T-cell (primary cell): ENCODE measurements around the gene CILP. TPM values are rescaled to one million over a fixed set of nuclear protein-coding genes. Genes with fewer than 3 reads are reported as not detected.

Experiments used
- ATAC-seq, 4 experiments: fragments of 200-7000 bp in 3 of 4; fragments of 150-1000 bp in 1 of 4; cut with Tn5 transposase; replicated peaks in 1 of 4; 1 replicate in 3 of 4; 2 replicates in 1 of 4; pipeline ENCODE4 v1.10.0; 2021; ENCODE audit warnings: moderate library complexity in 3 of 4, mild to moderate bottlenecking in 2 of 4, moderate number of reproducible peaks in 1 of 4
- CTCF ChIA-PET, 2 donors: fragments of 300-600 bp; sonication (Branson Sonifier 250); formaldehyde crosslinking; loops; one replicate each; lab custom pipeline; 2022; ENCODE audit warnings: antibody characterized with exemption in 2 of 2; lab: Charles Lee
- POLR2A ChIA-PET, 2 donors: fragments of 300-600 bp; sonication (Branson Sonifier 250); formaldehyde crosslinking; loops; one replicate each; lab custom pipeline; 2022; ENCODE audit warnings: antibody characterized with exemption in 2 of 2; lab: Charles Lee
- DNase-seq, 35 experiments: peaks; one replicate each; pipeline versions ENCODE4 v3.0.0 to v3.0.0-alpha.2; 2013 to 2023
- H3K27ac ChIP-seq: one replicate; pipeline ENCODE4 v1.5.1; 2013; ENCODE audit warnings: low read length
- H3K27me3 ChIP-seq, 2 experiments: replicated peaks in 1 of 2; 1 replicate in 1 of 2; 2 replicates in 1 of 2; pipeline versions ENCODE4 v1.6.1 to v1.7.0; 2013; ENCODE audit warnings: low read length in 1 of 2, mixed read lengths in 1 of 2; ENCODE audit not compliant: control insufficient read depth in 2 of 2, insufficient read depth in 2 of 2; ENCODE audit errors: extremely low read depth in 1 of 2
- H3K36me3 ChIP-seq, 2 donors: 1 replicate in 1 of 2; 2 replicates in 1 of 2; pipeline versions ENCODE4 v1.6.1 to v1.7.0; 2013; ENCODE audit warnings: low read length in 1 of 2; ENCODE audit not compliant: control insufficient read depth in 2 of 2, insufficient read depth in 1 of 2; ENCODE audit errors: extremely low read depth in 1 of 2
- H3K4me1 ChIP-seq, 2 experiments: 1 replicate in 1 of 2; 2 replicates in 1 of 2; pipeline versions ENCODE4 v1.6.1 to v1.7.0; 2013; ENCODE audit warnings: low read length in 2 of 2, mixed read lengths in 1 of 2; ENCODE audit not compliant: insufficient read depth in 2 of 2, control insufficient read depth in 1 of 2; ENCODE audit errors: extremely low read depth in 1 of 2
- H3K4me3 ChIP-seq, 2 donors: 1 replicate in 1 of 2; 2 replicates in 1 of 2; pipeline versions ENCODE4 v1.5.1 to v1.7.0; 2013; ENCODE audit warnings: mild to moderate bottlenecking in 2 of 2, low read length in 1 of 2, moderate library complexity in 1 of 2; ENCODE audit not compliant: control insufficient read depth in 1 of 2; ENCODE audit errors: extremely low read depth in 1 of 2
- H3K9me3 ChIP-seq: 2 replicates; pipeline ENCODE4 v1.7.0; 2013
- H3K27ac Mint-ChIP-seq, 2 donors: one replicate each; pipeline ENCODE4 v1.8.0; 2020 to 2021; ENCODE audit warnings: mild to moderate bottlenecking in 2 of 2, mixed read lengths in 2 of 2
- H3K27me3 Mint-ChIP-seq, 2 donors: one replicate each; pipeline ENCODE4 v1.8.0; 2021 to 2022; ENCODE audit warnings: mixed read lengths in 2 of 2
- H3K36me3 Mint-ChIP-seq: one replicate; pipeline ENCODE4 v1.8.0; 2021; ENCODE audit warnings: mixed read lengths
- H3K4me1 Mint-ChIP-seq, 3 donors: one replicate each; pipeline ENCODE4 v1.8.0; 2020 to 2022; ENCODE audit warnings: mixed read lengths in 3 of 3, mild to moderate bottlenecking in 1 of 3
- H3K4me3 Mint-ChIP-seq, 3 donors: one replicate each; pipeline ENCODE4 v1.8.0; 2020 to 2022; ENCODE audit warnings: mild to moderate bottlenecking in 3 of 3, mixed read lengths in 3 of 3, moderate library complexity in 3 of 3
- H3K9me3 Mint-ChIP-seq, 3 donors: one replicate each; pipeline ENCODE4 v1.8.0; 2020 to 2022; ENCODE audit warnings: mixed read lengths in 3 of 3
- WGBS: methylation state at CpG from one replicate; pipeline ENCODE4 v1.1.5; 2013; ENCODE audit warnings: missing lambda C conversion rate; ENCODE audit not compliant: insufficient coverage; 5-methylcytosine and 5-hydroxymethylcytosine counted together
- total RNA-seq, 35 experiments: library from RNA in 6 of 35; stranded (reverse) in 6 of 35; fragments of 120-200 nt in 1 of 35; gene quantifications; one replicate each; pipeline versions ENCODE4 v1.2.1 to v1.2.4 and lab custom pipeline; 2013 to 2026

CILP gene
- total RNA-seq, 5 donors from 2014 or later (not counting 1 experiment from before 2014, with no cell fraction given): 0.16 to 0.67 (median 0.36) TPM

- H3K9me3 Mint-ChIP-seq: no peaks in the 10 kb centered on the region
- no peak for ATAC-seq
- CTCF ChIA-PET: no interaction called here
These were observed 14.9 kb upstream of the CILP start for GRCh38 chr15:65226221-65226620.

DNA sequence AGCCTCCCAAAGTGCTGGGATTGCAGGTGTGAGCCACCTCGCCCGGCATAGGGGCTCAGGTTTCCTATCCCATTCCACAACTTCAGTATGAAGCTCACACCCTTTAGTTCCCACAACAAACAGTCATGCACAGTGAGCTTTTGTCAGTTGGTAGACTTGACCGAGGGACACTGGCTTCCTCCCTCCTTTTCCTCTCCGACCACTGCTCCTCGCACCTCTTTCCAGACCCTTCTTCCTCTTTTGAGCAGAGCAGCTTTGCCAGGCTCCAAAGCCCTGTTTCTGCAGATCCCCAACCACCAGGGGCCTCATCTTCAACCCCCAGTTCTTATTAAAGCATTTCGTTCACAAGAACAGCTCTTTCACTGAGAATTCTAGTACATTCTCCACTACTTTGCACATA lies 12.7 kb upstream of the CILP start:
- H3K4me1 Mint-ChIP-seq: no peaks in the 10 kb centered on the region
- H3K9me3 ChIP-seq: no peaks in the 10 kb centered on the region
- H3K27ac Mint-ChIP-seq: no peak overlapping the region
- peaks cover 0 to 10% of the 10 kb centered on the region in 2 experiments for H3K27me3 ChIP-seq
- DNase-seq: no peak
- no peaks in the 10 kb centered on the region for H3K36me3 ChIP-seq
- H3K4me3 ChIP-seq: no peak overlapping the region
- H3K4me3 Mint-ChIP-seq: no peak overlapping the region
- no peaks in the 10 kb centered on the region for H3K36me3 Mint-ChIP-seq
- H3K27me3 Mint-ChIP-seq: no peaks in the 10 kb centered on the region
- CTCF ChIA-PET: no interaction called here
- no peaks in the 10 kb centered on the region for H3K4me1 ChIP-seq
- ATAC-seq: no peak
- H3K9me3 Mint-ChIP-seq: no peaks in the 10 kb centered on the region
- POLR2A ChIA-PET: no interaction called here
- 73% methylated on average over 5 of the region's 6 CpGs for WGBS
- no peak overlapping the region for H3K27ac ChIP-seq

More at GRCh38 chr15:65226221-65226620, 14.9 kb upstream of the CILP start:
- H3K36me3 ChIP-seq: no peaks in the 10 kb centered on the region
- no peaks in the 10 kb centered on the region for H3K4me1 Mint-ChIP-seq
- POLR2A ChIA-PET: no interaction called here
- no peak overlapping the region for H3K4me3 Mint-ChIP-seq
- H3K4me3 ChIP-seq: no peak overlapping the region
- WGBS: 100% methylated on average over 1 of the region's 3 CpGs
- no peak overlapping the region for H3K27ac Mint-ChIP-seq
- no peaks in the 10 kb centered on the region for H3K4me1 ChIP-seq
- no peaks in the 10 kb centered on the region for H3K9me3 ChIP-seq
- no peaks in the 10 kb centered on the region for H3K36me3 Mint-ChIP-seq
- no peaks in the 10 kb centered on the region for H3K27me3 Mint-ChIP-seq
- no peak for DNase-seq
- H3K27me3 ChIP-seq: peaks cover 0 to 10% of the 10 kb centered on the region in 2 experiments
- no peak overlapping the region for H3K27ac ChIP-seq

- ATAC-seq: no peak
- Mint-ChIP-seq H3K27ac (no peak overlapping the region), H3K4me1 (no peaks in the 10 kb centered on the region), H3K27me3 (no peaks in the 10 kb centered on the region), H3K36me3 (no peaks in the 10 kb centered on the region), H3K9me3 (no peaks in the 10 kb centered on the region), H3K4me3 (no peak overlapping the region)
- no peak for DNase-seq
- no peaks in the 10 kb centered on the region for H3K4me1 ChIP-seq
- no peak overlapping the region for H3K27ac ChIP-seq
- 94% methylated on average over 2 of the region's 4 CpGs for whole genome bisulfite sequencing
- H3K36me3 ChIP-seq: no peaks in the 10 kb centered on the region
- H3K4me3 ChIP-seq: no peak overlapping the region
- ChIA-PET POLR2A (interaction anchor here in 1 of 2 donors (0.7 kb wide), 1 partner anchor 66 kb away, joined by 8 read pairs; no protein-coding TSS in a partner anchor), CTCF (interaction anchor here (0.5 to 0.6 kb wide), 2 partner anchors 9 to 321 kb away, joined by 3 read pairs; no protein-coding TSS in a partner anchor)
- peaks cover 0 to 10% of the 10 kb centered on the region in 2 experiments for H3K27me3 ChIP-seq
- no peaks in the 10 kb centered on the region for H3K9me3 ChIP-seq
These were observed 11.6 kb upstream of the CILP start for GRCh38 chr15:65222891-65223290.

GRCh38 chr15:65221697-65222096 lies 10.4 kb upstream of the CILP start:
- H3K9me3 Mint-ChIP-seq: no peaks in the 10 kb centered on the region
- Histone ChIP-seq H3K27ac (no peak overlapping the region), H3K27me3 (peaks cover 0 to 10% of the 10 kb centered on the region in 2 experiments), H3K36me3 (no peaks in the 10 kb centered on the region), H3K4me3 (no peak overlapping the region), H3K4me1 (no peaks in the 10 kb centered on the region), H3K9me3 (no peaks in the 10 kb centered on the region)
- POLR2A ChIA-PET: interaction anchor here in 1 of 2 donors (0.6 kb wide), 3 partner anchors 9 to 598 kb away, joined by 3 to 6 read pairs (median 4); no protein-coding TSS in a partner anchor
- DNase-seq: no peak
- ATAC-seq: no peak
- H3K4me3 Mint-ChIP-seq: no peak overlapping the region
- H3K27me3 Mint-ChIP-seq: no peaks in the 10 kb centered on the region
- peaks cover 0 to 2% (median 2%) of the 10 kb centered on the region in 3 donors for H3K4me1 Mint-ChIP-seq
- WGBS: 100% methylated on average over 1 of the region's 2 CpGs
- H3K27ac Mint-ChIP-seq: no peak overlapping the region
- H3K36me3 Mint-ChIP-seq: no peaks in the 10 kb centered on the region
- CTCF ChIA-PET: interaction anchor here in 1 of 2 donors (0.6 kb wide), 1 partner anchor 1940 kb away, joined by 3 read pairs; no protein-coding TSS in a partner anchor

DNA sequence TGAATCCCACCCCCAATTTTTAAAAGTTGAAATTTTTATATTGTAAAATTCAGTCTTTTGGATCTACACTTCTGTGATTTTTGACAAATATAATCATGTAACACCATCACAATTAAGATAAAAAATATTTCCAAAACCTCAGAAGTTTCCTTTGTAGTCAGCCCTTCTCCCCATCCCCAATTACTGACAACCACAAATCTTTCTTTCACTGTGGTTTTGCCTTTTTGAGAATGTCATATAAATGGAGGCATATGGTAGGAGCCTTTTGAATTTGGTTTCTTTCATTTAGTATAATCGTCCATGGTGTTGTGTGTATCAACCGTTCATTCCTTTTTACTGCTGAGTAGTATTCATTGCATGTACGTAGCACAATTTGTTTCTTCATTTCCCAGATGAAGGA lies 7.9 kb upstream of the CILP start:
- no peak for DNase-seq
- H3K4me1 ChIP-seq: no peaks in the 10 kb centered on the region
- no peaks in the 10 kb centered on the region for H3K36me3 Mint-ChIP-seq
- H3K36me3 ChIP-seq: no peaks in the 10 kb centered on the region
- no peak overlapping the region for H3K27ac ChIP-seq
- ATAC-seq: no peak
- H3K9me3 ChIP-seq: no peaks in the 10 kb centered on the region
- no peak overlapping the region for H3K4me3 Mint-ChIP-seq
- no peaks in the 10 kb centered on the region for H3K27me3 Mint-ChIP-seq
- WGBS: 33% methylated on average over 1 of the region's 3 CpGs
- CTCF ChIA-PET: no interaction called here
- H3K27ac Mint-ChIP-seq: no peak overlapping the region
- H3K4me3 ChIP-seq: no peak overlapping the region
- POLR2A ChIA-PET: no interaction called here
- no peaks in the 10 kb centered on the region for H3K27me3 ChIP-seq
- H3K4me1 Mint-ChIP-seq: peaks cover 0 to 2% (median 2%) of the 10 kb centered on the region in 3 donors
- no peaks in the 10 kb centered on the region for H3K9me3 Mint-ChIP-seq

DNA sequence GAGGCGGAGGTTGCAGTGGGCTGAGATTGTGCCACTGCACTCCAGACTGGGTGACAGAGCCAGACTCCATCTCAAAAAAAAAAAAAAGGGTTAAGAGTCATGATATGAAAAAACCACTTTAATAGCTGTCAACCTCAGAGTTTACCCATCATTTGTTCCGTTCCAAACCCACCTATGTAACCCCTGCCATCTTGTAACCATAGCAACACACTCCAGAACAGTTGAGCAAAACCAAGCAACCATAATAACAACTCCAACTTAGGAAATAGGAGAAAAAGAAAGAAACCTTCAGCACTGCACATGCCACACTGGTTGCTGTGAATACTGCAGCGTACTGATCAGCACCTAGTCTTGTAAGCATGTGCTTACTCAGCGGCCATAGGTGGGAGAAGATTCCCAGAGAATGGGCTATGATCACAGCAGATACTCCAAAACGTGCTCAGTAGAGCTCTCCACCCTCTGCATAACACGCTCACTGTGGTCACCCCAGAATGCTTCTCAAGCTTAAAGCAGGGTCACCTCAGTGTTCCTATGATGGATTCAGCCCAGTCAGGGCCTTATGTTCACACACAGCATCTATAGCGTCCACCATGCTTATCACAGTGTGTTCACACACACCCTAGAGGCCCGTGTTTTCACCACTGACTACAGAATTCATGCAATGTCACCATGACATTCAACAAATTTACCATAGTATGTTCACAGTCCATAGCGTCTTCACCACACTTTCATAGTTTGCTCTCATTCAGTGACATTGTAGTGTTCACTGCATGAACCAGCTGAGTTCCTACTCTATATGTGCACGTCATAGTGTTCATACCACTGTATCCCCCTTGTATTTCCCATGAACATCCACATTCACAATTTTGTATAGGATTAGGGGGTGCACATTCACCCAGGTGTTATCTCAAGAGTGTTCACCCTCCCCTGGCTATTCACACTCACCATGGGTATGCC lies 6.5 kb upstream of the CILP start:
- 76% methylated on average over 8 of the region's 10 CpGs for WGBS
- H3K9me3 Mint-ChIP-seq: no peaks in the 10 kb centered on the region
- no peak overlapping the region for H3K27ac Mint-ChIP-seq
- no peaks in the 10 kb centered on the region for H3K4me1 ChIP-seq
- no peak overlapping the region for H3K27ac ChIP-seq
- no peak overlapping the region for H3K4me3 ChIP-seq
- H3K27me3 Mint-ChIP-seq: no peaks in the 10 kb centered on the region
- CTCF ChIA-PET: interaction anchor here in 1 of 2 donors (0.7 kb wide), 1 partner anchor 100 kb away, joined by 3 read pairs; no protein-coding TSS in a partner anchor
- no peaks in the 10 kb centered on the region for H3K9me3 ChIP-seq
- POLR2A ChIA-PET: no interaction called here
- no peaks in the 10 kb centered on the region for H3K27me3 ChIP-seq
- H3K36me3 Mint-ChIP-seq: no peaks in the 10 kb centered on the region
- H3K4me1 Mint-ChIP-seq: peaks cover 0 to 2% (median 2%) of the 10 kb centered on the region in 3 donors
- ATAC-seq (no peak), DNase-seq (no peak)
- no peaks in the 10 kb centered on the region for H3K36me3 ChIP-seq
- no peak overlapping the region for H3K4me3 Mint-ChIP-seq
